Ovary (tissue), 9 donors: ENCODE measurements around the gene PDYN. TPM values are rescaled to one million over a fixed set of nuclear protein-coding genes. Genes with fewer than 3 reads are reported as not detected.

Source experiments
- DNase-seq, 5 donors: peaks; one replicate each; pipeline ENCODE4 v3.0.0-alpha.2; 2019 to 2020
- H3K27ac ChIP-seq, 2 donors: fragments of 200-600 bp; one replicate each; pipeline versions ENCODE4 v1.5.1 to v1.8.0; 2019 to 2022
- H3K27me3 ChIP-seq: fragments of 200-600 bp; one replicate; pipeline ENCODE4 v1.8.0; 2022
- H3K36me3 ChIP-seq: fragments of 200-600 bp; sonication (generic); one replicate; pipeline ENCODE4 v1.5.1; 2019
- H3K4me1 ChIP-seq: one replicate; pipeline ENCODE4 v1.8.1; 2013; ENCODE audit warnings: mild to moderate bottlenecking, moderate library complexity; ENCODE audit not compliant: insufficient read depth
- H3K4me3 ChIP-seq: fragments of 200-600 bp; sonication (generic); one replicate; pipeline ENCODE4 v1.5.1; 2017
- H3K9me3 ChIP-seq, 2 donors: fragments of 200-600 bp in 1 of 2; sonication (generic) in 1 of 2; one replicate each; pipeline versions ENCODE4 v1.5.1 to v1.8.1; 2013 to 2019; ENCODE audit warnings: mild to moderate bottlenecking in 1 of 2, moderate library complexity in 1 of 2
- CTCF ChIP-seq, 3 donors: fragments of 450-650 bp in 2 of 3; fragments of 200-600 bp in 1 of 3; IDR thresholded peaks; one replicate each; pipeline versions ENCODE4 v1.5.1 to v1.8.0; 2016 to 2022; ENCODE audit warnings: antibody characterized with exemption in 3 of 3, mild to moderate bottlenecking in 1 of 3
- EP300 ChIP-seq: sonication (generic); formaldehyde crosslinking; IDR thresholded peaks from one replicate; pipeline ENCODE4 v1.6.1; 2017; ENCODE audit warnings: antibody characterized with exemption
- POLR2A ChIP-seq: fragments of 450-650 bp; IDR thresholded peaks from one replicate; pipeline ENCODE4 v1.6.1; 2017; ENCODE audit warnings: antibody characterized with exemption, mild to moderate bottlenecking, moderate library complexity
- WGBS, 3 donors: extraction: QIAGEN DNeasy Blood & Tissue Kit in 1 of 3; methylation state at CpG; one replicate each; pipeline versions ENCODE4 v1.1.5 to v1.1.7; 2013 to 2017; 5-methylcytosine and 5-hydroxymethylcytosine counted together
- intact Hi-C, 4 donors: fragments of 100-400 bp; cut with DNase I; formaldehyde crosslinking; loops; one replicate each; pipeline versions ENCODE4 v1.11.0 to v1.15.1; 2022 to 2023
- polyA plus RNA-seq, 2 donors: library from polyadenylated mRNA; stranded (reverse); fragments of 200-250 nt in 1 of 2; fragments of 350-450 nt in 1 of 2; fragmentation: Illumina TruSeq in 1 of 2; extraction: RNeasy Lipid Tissue Mini Kit (QIAGEN cat#74804) in 1 of 2; gene quantifications; one replicate each; pipeline ENCODE4 v1.2.3, GENCODE V29; 2013 to 2014
- total RNA-seq, 7 donors: library from RNA; depleted of rRNA in 2 of 7; stranded (reverse); fragments of >200 nt in 2 of 7; fragmentation: NEBNext Ultra II Directional in 3 of 7; extraction: Animal tissue kit (Norgen Biotek cat#: 25700) in 3 of 7; gene quantifications; one replicate each; pipeline versions ENCODE4 v1.1.0 to v1.2.4, GENCODE V29; 2016 to 2023
- donor health status: DM: no; HTN: no; CAD: no; lungs with moderate emphysema.
- donor health status: DM: no; HTN: no; CAD: no.
- donor health status: Bipolar disorder and iron deficiency.
- donor health status: DM: yes; HTN: yes; CAD: no.
- donor health status: DM: no; HTN: no; CAD: no.
- donor health status: DM: yes; HTN: yes; CAD: no.

Gene PDYN
- total and polyA plus RNA-seq, 9 donors: not detected

DNA sequence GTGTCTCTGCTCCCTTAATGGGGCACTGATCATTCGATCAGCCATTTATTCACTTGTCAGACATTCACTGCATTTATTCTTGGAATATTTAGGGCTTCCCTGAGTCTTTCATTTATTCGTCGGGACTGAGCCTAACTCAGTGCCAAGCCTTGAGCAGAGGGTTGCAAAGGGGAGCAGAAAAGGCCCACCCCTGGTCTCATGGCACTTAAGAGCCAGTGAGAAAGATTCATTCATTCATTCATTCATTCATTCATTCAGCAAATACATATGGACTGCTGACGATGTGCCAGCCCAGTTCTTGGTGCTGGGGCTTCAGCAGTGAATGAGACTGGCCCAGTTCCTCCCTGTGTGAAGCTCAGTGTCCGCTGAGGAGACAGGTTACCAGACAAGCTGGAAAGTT, 62.0 kb downstream of the PDYN start:
- Histone ChIP-seq H3K4me3 (no peak overlapping the region), H3K36me3 (no peaks in the 10 kb centered on the region), H3K9me3 (no peaks in the 10 kb centered on the region), H3K27me3 (no peaks in the 10 kb centered on the region), H3K27ac (no peak overlapping the region), H3K4me1 (peaks cover 4% of the 10 kb centered on the region)
- intact Hi-C loops: loop anchor here in 1 of 4 donors (5.0 kb wide), 1 partner anchor 515 kb away; no protein-coding TSS in a partner anchor
- WGBS, 3 donors: 83 to 92% (median 84%) methylated on average over 5 of the region's 5 CpGs
- DNase-seq: no peak
- no peak for TF ChIP-seq EP300

DNA sequence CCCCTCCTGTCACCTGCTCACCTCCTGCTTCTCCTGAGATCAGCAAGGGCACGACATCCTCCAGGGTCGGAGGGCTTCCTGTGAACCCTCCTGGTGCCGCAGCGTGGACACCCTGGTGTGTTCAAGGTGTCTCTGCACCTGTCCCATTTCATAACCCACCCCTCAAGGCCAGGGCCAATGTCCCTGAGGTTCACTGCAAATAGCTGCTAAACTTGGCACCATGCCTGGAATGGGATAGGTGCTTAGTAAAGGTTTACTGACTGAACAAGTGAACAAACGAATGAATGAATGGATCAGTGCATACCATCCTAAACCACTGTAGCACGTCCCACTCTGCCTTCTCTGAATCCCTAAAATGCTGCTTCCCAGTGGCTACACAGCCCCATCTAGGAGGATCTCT, 63.7 kb downstream of the PDYN start:
- intact Hi-C loops: loop anchor here in 1 of 4 donors (5.0 kb wide), 1 partner anchor 517 kb away; no protein-coding TSS in a partner anchor
- no peak for DNase-seq
- Histone ChIP-seq H3K4me3 (no peak overlapping the region), H3K9me3 (no peaks in the 10 kb centered on the region), H3K36me3 (no peaks in the 10 kb centered on the region), H3K4me1 (peaks cover 4% of the 10 kb centered on the region), H3K27me3 (no peaks in the 10 kb centered on the region), H3K27ac (no peak overlapping the region)
- WGBS, 3 donors: 83 to 94% (median 91%) methylated on average over 6 of the region's 6 CpGs
- TF ChIP-seq EP300: no peak
- no peak for TF ChIP-seq POLR2A
- no peak for TF ChIP-seq CTCF (IDR thresholded peaks at IDR 0.05)

DNA sequence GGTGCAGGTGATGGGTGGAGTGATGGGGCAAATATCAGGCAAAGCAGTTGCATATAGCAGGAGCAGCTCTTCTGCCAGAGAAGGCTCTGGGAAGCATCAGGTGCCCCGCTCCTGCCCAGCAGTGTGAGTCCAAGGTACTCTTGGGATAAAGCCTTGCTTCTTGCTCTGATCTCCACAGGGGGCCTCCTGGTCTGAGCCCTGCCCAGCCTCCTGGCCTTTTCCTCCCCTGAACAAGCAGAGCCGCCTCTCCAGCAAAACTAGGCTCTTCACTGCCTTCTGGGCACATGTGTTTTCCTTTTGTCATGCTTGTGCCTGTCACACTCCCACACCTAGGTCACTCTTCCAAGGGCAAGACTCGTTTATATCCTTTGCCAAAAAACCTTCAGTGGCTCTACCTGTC, 64.4 kb downstream of the PDYN start:
- DNase-seq: no peak
- intact Hi-C loops: no loop called here
- 43 to 80% (median 70%) methylated on average over 3 of the region's 3 CpGs for WGBS, 3 donors
- H3K4me1 ChIP-seq: peaks cover 4% of the 10 kb centered on the region
- no peaks in the 10 kb centered on the region for H3K36me3 ChIP-seq
- no peaks in the 10 kb centered on the region for H3K27me3 ChIP-seq
- H3K4me3 ChIP-seq: no peak overlapping the region
- H3K9me3 ChIP-seq: no peaks in the 10 kb centered on the region
- TF ChIP-seq EP300: no peak
- no peak for TF ChIP-seq POLR2A
- no peak for TF ChIP-seq CTCF (IDR thresholded peaks at IDR 0.05)
- no peak overlapping the region for H3K27ac ChIP-seq

DNA sequence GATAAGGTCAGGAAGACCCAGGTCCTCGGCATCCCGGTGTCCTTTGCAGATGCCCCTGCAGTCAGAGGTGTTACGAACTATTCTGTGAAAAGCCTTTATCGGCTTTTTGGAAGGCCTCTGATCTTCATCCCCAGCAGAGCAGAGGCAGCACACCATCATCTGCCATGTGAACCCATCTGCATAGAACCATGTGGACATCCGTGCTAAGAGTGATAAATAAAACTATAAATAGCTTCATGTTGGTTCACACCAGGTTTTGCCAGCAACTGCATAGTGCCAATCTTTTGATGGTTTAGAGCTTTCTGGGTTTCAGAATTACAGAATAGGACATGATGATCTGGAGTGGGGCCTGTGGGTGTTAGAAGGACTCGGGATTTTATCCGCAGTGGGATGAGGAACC, 65.1 kb downstream of the PDYN start:
- intact Hi-C loops: no loop called here
- H3K9me3 ChIP-seq: no peaks in the 10 kb centered on the region

More for the DNA sequence above, 65.1 kb downstream of the PDYN start:
- 82 to 87% (median 84%) methylated on average over 7 of the region's 7 CpGs for WGBS, 3 donors
- Histone ChIP-seq H3K36me3 (no peaks in the 10 kb centered on the region), H3K4me3 (no peak overlapping the region), H3K27ac (no peak overlapping the region), H3K27me3 (no peaks in the 10 kb centered on the region), H3K4me1 (peaks cover 4% of the 10 kb centered on the region)
- no peak for DNase-seq
- no peak for TF ChIP-seq POLR2A
- no peak for TF ChIP-seq EP300
- no peak for TF ChIP-seq CTCF (IDR thresholded peaks at IDR 0.05)

Other genes starting within 250 kb of the PDYN start
- 10 to 100 TPM; 20.0 to 45.6 (median 28.7) TPM for gene SIRPA, start 98.7 kb downstream of the PDYN start, total RNA-seq
- gene SIRPA, start 98.7 kb downstream of the PDYN start, polyA plus RNA-seq: 10 to 100 TPM; 15.7 to 26.6 TPM
- 10 to 100 TPM; 10.2 to 20.2 (median 14.6) TPM for gene STK35, start 107.8 kb upstream of the PDYN start, total RNA-seq
- 1 to 10 TPM; 5.1 to 7.3 TPM for gene STK35, start 107.8 kb upstream of the PDYN start, polyA plus RNA-seq